ENCODE measurements around the gene BTNL2.
A peak's percentile ranks its signal among the peaks of the same experiment; 100 is the strongest.
"Not testable (repeated sequence)": the region's sequence is repeated elsewhere in the genome, so short reads cannot be mapped to it uniquely, and the experiment has no call there.

The BTNL2 gene, protein sequence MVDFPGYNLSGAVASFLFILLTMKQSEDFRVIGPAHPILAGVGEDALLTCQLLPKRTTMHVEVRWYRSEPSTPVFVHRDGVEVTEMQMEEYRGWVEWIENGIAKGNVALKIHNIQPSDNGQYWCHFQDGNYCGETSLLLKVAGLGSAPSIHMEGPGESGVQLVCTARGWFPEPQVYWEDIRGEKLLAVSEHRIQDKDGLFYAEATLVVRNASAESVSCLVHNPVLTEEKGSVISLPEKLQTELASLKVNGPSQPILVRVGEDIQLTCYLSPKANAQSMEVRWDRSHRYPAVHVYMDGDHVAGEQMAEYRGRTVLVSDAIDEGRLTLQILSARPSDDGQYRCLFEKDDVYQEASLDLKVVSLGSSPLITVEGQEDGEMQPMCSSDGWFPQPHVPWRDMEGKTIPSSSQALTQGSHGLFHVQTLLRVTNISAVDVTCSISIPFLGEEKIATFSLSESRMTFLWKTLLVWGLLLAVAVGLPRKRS

GRCh38 chr6:32406857-32407256, at the start of gene BTNL2:
BTNL2 (minus strand) TSS chr6:32407181; CDS start chr6:32407123, 58 bp downstream.
- no peak for DNase-seq

DNA sequence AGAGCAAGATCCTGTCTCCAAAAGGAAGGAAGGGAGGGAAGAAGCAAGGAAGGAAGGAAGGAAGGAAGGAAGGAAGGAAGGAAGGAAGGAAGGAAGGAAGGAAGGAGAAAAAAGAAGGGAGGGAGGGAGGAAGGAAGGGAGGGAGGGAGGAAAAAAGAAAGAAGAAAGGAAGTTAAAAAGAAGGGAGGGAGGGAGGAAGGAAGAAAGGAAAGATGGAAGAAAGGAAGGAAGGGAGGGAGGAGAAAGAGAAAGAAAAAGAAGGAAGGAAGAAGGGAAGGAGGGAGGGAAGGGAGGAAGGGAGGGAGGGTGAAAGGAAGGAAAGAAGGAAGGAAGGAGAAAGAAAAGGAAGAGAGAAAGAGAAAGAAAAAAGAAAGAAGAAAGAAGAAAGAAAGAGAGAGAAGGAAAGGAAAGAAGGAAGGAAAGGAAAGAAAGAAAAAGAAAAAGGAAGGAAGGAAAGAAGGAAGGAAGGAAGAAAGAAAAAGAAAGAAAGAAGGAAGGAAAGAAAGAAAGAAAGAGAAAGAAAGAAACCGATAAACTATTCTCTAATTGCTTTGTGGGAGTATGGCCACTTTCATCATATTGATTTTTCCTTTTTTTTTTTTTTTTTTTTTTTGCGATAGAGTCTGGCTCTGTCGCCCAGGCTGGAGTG, 42.2 kb upstream of the BTNL2 start:
- no peak for DNase-seq

DNA sequence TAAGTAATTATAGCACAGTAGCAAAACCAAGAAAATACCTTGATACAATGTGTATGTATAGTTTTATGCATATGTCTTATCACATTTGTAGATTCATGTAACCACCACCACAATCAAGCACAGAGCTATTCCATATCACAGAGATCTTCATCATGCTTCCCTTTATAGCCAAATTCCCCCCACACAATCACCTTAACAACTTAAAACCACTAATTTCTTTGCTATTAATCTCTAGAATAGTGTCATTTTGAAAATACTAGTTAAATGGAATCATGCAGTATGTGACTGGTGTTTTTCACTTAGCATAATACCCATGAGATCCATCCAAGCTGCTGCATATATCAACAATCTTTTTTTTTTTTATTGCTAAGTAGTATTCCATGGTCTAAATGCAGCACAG, 41.0 kb upstream of the BTNL2 start:
- no peak for DNase-seq

- DNase-seq, result no peak
These were observed 38.4 kb upstream of the BTNL2 start for GRCh38 chr6:32445321-32445854.

DNA sequence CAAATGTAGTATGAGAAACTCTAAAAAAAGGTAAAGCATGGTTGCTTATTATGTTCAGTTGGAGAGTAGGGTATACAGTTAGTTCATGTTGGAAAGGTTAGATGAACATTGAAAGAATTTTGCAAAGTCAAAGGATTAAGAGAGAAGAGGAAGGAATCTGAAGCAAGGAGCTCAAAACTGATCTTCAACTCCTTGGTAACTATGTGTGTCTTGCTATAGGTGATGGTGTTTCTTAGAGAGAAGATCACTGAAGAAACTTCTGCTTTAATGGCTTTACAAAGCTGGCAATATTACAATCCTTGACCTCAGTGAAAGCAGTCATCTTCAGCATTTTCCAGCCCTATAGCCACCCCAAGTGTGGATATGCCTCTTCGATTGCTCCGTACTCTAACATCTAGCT, 37.5 kb upstream of the BTNL2 start:
- no peak for DNase-seq

- DNase-seq, result no peak
These were observed 36.1 kb upstream of the BTNL2 start for GRCh38 chr6:32442977-32443552.

GRCh38 chr6:32442243-32442667, 35.3 kb upstream of the BTNL2 start:
- DNase-seq, result no peak

GRCh38 chr6:32439602-32440214, 32.7 kb upstream of the BTNL2 start, which contains the start of gene HLA-DRA:
HLA-DRA (plus strand) TSS chr6:32439887; CDS start chr6:32439951, 64 bp downstream.
- peak; percentile 12 for DNase-seq

GRCh38 chr6:32439139-32439538, 32.2 kb upstream of the BTNL2 start:
- no peak for DNase-seq

DNA sequence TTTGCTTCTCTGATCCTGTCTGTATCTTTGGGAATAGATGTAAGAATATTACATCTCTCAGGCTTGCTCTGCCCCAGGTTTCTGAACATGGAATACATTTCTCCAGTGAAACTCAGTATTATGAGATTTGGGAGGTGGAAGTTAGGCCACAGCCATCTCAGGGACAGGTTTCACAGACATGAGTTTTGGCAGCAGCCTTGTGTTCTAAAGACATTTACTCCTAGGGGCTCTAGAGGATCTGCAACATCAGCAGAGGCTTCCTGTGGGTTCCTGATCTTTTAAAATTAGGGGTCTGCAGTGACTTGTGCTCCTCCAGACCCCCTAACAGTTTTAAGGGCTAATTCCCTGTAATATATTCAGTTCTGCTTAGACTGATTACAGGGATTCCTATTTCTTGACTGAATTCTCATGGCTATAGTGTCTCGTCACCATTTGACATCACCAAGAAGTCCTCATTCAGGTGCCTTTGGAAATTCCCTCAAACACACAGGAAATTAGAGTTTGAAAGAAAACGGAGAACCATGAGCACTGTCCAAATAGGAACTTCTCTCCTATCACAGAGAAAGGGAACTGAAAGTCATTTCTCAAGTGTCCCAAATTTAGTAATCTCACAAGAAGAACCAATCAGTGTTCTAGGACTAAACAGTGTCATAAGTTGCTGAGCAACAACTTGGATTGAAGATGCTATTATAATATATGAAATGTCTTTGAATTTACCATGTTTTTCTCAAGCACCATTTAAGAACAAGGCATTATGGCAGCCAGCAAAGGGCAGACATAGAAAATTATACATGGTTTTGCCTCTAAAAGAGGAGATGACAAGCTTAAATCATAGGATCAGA, 30.2 kb upstream of the BTNL2 start:
- DNase-seq, result no peak

- no peak for DNase-seq
These were observed 29.2 kb upstream of the BTNL2 start for GRCh38 chr6:32436186-32436585.

DNA sequence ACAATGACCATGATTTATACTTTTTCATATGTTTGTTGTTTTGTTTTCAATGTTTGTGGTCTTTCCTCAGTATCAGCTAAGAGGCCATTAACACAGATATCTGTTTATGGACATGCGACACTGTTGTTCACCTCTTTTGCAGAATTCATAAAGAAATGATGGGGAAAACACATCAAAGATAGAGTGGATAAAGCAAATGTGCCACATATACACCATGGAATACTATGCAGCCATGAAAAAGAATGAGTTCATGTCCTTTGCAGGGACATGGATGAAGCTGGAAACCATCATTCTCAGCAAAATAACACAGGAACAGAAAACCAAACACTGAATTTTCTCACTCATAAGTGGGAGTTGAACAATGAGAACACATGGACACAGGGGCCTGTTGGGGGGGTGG, 27.0 kb upstream of the BTNL2 start:
- not testable (repeated sequence) for DNase-seq

- no peak for DNase-seq
These were observed 25.1 kb upstream of the BTNL2 start for GRCh38 chr6:32432050-32432450.

- no peak for DNase-seq
These were observed 24.2 kb upstream of the BTNL2 start for GRCh38 chr6:32431142-32431541.

GRCh38 chr6:32430179-32430578, 23.2 kb upstream of the BTNL2 start:
- DNase-seq, result no peak

DNA sequence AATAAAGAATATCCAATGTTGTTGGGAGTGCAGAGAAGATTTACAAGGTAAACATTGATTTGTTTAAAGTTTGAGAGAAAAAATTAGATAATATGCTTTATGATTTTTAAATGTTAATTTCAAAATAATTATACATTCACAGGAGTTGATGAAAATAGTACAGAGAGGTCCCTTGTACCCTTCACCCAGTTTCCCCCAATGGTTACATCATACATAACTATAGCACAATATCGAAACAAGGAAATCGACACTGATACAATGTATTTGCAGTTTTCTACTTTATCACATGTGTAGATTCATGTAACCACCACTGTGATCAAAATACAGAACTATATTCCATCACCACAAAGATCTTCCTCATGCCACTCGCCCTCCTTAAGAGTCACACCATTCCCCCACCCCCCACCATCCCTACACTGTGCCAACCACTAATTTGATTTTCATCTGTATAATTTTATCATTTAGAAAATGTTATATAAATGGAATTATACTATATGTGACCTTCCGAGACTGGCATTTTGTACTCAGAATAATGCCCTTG, 21.0 kb upstream of the BTNL2 start:
- DNase-seq, result no peak

DNA sequence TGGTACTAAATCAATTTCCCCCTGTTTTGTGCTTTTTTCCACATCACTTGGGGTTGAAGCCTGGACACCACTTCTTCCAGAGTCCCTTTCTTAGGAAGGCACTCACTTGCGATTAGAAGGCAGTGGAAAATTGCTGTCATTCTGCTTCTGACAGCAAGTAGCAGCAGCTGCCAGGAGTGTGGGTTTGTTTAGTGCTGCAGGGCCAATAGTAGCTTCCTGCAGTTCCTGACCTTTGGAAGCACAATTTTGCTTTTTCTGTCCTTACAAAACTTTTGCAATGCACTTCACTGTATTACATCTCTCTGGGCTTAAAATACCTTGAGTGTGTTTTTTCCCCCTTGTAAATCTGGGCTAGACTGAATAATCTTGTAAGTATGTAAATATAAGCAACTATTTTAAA, 20.2 kb upstream of the BTNL2 start:
- no peak for DNase-seq

DNA sequence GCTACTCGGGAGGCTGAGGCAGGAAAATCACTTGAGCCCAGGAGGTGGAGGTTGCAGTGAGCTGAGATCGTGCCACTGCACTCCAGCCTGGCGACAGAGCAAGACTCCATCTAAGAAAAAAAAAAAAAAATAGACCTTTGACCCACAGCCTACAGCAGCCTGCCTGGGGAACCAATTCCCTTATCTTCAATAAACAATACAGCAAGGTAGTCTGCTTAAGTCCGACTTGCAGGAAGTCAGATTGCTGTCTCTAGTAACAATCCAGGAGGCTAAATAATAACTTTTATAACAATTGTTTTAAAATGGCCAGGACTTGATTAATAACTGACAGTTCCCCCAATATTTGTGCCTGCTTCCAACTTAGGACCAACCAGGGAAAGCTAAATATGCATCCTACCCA, 19.4 kb upstream of the BTNL2 start:
- DNase-seq, result no peak

DNA sequence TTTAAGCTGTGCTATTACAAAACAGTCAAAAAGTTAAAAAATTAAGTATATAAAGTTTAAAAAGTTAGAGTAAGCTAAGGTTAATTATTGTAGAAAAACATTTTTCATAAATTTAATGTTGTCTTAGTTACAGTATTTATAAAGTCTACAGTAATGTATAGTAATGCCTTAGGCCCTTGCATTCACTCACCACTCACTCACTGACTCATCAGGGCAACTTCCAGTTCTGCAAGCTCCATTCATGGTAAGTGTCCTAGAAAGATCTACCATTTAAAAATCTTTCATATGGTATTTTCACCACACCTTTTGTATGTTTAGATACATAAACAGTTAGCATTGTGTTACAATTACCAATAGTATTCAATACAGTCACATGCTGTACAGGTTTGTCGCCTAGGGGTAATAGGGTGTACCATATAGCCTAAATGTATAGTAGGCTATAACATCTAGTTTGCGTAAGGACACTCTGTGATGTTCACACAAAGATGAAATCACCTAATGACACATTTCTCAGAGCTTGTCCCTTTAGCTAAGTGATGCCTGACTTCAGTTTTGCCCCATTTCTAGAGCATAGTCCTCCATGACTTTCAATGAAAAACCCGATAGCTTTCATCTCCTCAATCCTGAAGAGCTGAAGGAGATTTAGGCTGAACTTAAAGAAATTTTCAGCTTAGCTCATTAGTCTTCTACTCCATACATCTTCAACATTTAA, 17.8 kb upstream of the BTNL2 start:
- no peak for DNase-seq

DNA sequence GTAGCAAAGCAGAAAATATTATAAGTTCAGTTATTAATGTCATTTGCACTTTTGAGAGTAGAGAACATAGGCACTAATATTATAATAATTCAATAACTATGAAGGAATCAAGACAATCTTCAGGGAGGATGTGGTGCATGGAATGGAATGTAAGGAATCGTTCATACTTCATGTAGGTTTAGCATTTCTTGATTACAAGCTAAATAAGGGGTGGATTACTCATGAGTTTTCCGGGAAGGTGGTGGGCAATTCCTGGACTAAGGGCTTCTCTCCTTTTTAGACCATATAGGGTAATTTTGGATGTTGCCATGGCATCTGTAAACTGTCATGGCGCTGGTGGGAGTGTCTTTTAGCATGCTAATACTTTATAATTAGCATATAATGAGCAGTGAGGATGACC, 9.1 kb upstream of the BTNL2 start:
- DNase-seq, result no peak

- DNase-seq, result peak; percentile 75
These were observed 8.6 kb upstream of the BTNL2 start for GRCh38 chr6:32415521-32416019.

Measured in activated gamma-delta T cell treated with Interleukin-2 at 50 U/mL for 16 hours (primary cell).